Activated CD4-positive, alpha-beta T cell treated with anti-CD3 and anti-CD28 coated beads, Interleukin-2, amount 50 U/mL, for 48 hours (primary cell): ENCODE measurements around the gene LUC7L.
"Not testable (repeated sequence)": the region's sequence is repeated elsewhere in the genome, so short reads cannot be mapped to it uniquely, and the experiment has no call there.

Experiments
- DNase-seq, 2 experiments: peaks; one replicate each; pipeline ENCODE4 v3.0.0-alpha.2; 2020

LUC7L gene

DNA sequence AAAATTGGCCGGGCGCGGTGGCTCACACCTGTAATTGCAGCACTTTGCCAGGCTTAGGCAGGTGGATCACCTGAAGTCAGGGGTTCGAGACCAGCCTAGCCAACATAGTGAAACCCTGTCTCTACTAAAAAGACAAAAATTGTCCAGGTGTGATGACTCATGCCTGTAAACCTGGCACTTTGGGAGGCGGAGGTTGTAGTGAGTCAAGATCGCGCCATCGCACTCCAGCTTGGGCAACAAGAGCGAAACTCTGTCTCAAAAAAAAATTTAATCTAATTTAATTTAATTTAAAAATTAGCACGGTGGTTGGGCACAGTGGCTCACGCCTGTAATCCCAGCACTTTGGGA, 50.6 kb downstream of the LUC7L start:
- DNase-seq: no peak

DNA sequence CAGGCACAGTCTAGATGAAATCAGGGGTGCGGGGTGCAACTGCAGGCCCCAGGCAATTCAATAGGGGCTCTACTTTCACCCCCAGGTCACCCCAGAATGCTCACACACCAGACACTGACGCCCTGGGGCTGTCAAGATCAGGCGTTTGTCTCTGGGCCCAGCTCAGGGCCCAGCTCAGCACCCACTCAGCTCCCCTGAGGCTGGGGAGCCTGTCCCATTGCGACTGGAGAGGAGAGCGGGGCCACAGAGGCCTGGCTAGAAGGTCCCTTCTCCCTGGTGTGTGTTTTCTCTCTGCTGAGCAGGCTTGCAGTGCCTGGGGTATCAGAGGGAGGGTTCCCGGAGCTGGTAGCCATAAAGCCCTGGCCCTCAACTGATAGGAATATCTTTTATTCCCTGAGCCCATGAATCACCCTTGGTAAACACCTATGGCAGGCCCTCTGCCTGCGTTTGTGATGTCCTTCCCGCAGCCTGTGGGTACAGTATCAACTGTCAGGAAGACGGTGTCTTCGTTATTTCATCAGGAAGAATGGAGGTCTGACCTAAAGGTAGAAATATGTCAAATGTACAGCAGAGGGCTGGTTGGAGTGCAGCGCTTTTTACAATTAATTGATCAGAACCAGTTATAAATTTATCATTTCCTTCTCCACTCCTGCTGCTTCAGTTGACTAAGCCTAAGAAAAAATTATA, 51.1 kb downstream of the LUC7L start:
- DNase-seq: no peak

DNA sequence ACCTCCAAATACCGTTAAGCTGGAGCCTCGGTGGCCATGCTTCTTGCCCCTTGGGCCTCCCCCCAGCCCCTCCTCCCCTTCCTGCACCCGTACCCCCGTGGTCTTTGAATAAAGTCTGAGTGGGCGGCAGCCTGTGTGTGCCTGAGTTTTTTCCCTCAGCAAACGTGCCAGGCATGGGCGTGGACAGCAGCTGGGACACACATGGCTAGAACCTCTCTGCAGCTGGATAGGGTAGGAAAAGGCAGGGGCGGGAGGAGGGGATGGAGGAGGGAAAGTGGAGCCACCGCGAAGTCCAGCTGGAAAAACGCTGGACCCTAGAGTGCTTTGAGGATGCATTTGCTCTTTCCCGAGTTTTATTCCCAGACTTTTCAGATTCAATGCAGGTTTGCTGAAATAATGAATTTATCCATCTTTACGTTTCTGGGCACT, 51.8 kb downstream of the LUC7L start:
- no peak for DNase-seq

DNA sequence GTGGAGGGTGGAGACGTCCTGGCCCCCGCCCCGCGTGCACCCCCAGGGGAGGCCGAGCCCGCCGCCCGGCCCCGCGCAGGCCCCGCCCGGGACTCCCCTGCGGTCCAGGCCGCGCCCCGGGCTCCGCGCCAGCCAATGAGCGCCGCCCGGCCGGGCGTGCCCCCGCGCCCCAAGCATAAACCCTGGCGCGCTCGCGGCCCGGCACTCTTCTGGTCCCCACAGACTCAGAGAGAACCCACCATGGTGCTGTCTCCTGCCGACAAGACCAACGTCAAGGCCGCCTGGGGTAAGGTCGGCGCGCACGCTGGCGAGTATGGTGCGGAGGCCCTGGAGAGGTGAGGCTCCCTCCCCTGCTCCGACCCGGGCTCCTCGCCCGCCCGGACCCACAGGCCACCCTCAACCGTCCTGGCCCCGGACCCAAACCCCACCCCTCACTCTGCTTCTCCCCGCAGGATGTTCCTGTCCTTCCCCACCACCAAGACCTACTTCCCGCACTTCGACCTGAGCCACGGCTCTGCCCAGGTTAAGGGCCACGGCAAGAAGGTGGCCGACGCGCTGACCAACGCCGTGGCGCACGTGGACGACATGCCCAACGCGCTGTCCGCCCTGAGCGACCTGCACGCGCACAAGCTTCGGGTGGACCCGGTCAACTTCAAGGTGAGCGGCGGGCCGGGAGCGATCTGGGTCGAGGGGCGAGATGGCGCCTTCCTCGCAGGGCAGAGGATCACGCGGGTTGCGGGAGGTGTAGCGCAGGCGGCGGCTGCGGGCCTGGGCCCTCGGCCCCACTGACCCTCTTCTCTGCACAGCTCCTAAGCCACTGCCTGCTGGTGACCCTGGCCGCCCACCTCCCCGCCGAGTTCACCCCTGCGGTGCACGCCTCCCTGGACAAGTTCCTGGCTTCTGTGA, 52.5 kb downstream of the LUC7L start, which contains the start of gene HBA1:
HBA1 (plus strand) TSS at position 204 of the 906 bp plus-strand sequence; CDS start at position 241, 37 bp downstream.
- DNase-seq: not testable (repeated sequence)

DNA sequence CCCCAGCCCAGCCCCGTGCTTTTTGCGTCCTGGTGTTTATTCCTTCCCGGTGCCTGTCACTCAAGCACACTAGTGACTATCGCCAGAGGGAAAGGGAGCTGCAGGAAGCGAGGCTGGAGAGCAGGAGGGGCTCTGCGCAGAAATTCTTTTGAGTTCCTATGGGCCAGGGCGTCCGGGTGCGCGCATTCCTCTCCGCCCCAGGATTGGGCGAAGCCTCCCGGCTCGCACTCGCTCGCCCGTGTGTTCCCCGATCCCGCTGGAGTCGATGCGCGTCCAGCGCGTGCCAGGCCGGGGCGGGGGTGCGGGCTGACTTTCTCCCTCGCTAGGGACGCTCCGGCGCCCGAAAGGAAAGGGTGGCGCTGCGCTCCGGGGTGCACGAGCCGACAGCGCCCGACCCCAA, 53.2 kb downstream of the LUC7L start:
- not testable (repeated sequence) for DNase-seq

DNA sequence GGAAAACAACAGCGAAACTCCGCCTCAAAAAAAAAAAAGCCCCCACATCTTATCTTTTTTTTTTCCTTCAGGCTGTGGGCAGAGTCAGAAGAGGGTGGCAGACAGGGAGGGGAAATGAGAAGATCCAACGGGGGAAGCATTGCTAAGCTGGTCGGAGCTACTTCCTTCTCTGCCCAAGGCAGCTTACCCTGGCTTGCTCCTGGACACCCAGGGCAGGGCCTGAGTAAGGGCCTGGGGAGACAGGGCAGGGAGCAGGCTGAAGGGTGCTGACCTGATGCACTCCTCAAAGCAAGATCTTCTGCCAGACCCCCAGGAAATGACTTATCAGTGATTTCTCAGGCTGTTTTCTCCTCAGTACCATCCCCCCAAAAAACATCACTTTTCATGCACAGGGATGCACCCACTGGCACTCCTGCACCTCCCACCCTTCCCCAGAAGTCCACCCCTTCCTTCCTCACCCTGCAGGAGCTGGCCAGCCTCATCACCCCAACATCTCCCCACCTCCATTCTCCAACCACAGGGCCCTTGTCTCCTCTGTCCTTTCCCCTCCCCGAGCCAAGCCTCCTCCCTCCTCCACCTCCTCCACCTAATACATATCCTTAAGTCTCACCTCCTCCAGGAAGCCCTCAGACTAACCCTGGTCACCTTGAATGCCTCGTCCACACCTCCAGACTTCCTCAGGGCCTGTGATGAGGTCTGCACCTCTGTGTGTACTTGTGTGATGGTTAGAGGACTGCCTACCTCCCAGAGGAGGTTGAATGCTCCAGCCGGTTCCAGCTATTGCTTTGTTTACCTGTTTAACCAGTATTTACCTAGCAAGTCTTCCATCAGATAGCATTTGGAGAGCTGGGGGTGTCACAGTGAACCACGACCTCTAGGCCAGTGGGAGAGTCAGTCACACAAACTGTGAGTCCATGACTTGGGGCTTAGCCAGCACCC, 54.0 kb downstream of the LUC7L start:
- no peak for DNase-seq

DNA sequence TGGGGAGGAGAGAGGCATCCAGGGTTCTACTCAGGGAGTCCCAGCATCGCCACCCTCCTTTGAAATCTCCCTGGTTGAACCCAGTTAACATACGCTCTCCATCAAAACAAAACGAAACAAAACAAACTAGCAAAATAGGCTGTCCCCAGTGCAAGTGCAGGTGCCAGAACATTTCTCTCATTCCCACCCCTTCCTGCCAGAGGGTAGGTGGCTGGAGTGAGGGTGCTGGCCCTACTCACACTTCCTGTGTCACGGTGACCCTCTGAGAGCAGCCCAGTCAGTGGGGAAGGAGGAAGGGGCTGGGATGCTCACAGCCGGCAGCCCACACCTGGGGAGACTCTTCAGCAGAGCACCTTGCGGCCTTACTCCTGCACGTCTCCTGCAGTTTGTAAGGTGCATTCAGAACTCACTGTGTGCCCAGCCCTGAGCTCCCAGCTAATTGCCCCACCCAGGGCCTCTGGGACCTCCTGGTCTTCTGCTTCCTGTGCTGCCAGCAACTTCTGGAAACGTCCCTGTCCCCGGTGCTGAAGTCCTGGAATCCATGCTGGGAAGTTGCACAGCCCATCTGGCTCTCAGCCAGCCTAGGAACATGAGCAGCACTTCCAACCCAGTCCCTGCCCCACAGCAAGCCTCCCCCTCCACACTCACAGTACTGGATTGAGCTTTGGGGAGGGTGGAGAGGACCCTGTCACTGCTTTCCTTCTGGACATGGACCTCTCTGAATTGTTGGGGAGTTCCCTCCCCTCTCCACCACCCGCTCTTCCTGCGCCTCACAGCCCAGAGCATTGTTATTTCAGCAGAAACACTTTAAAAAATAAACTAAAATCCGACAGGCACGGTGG, 55.1 kb downstream of the LUC7L start:
- not testable (repeated sequence) for DNase-seq

DNA sequence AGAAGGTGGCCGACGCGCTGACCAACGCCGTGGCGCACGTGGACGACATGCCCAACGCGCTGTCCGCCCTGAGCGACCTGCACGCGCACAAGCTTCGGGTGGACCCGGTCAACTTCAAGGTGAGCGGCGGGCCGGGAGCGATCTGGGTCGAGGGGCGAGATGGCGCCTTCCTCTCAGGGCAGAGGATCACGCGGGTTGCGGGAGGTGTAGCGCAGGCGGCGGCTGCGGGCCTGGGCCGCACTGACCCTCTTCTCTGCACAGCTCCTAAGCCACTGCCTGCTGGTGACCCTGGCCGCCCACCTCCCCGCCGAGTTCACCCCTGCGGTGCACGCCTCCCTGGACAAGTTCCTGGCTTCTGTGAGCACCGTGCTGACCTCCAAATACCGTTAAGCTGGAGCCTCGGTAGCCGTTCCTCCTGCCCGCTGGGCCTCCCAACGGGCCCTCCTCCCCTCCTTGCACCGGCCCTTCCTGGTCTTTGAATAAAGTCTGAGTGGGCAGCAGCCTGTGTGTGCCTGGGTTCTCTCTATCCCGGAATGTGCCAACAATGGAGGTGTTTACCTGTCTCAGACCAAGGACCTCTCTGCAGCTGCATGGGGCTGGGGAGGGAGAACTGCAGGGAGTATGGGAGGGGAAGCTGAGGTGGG, 55.9 kb downstream of the LUC7L start:
- DNase-seq: not testable (repeated sequence)

DNA sequence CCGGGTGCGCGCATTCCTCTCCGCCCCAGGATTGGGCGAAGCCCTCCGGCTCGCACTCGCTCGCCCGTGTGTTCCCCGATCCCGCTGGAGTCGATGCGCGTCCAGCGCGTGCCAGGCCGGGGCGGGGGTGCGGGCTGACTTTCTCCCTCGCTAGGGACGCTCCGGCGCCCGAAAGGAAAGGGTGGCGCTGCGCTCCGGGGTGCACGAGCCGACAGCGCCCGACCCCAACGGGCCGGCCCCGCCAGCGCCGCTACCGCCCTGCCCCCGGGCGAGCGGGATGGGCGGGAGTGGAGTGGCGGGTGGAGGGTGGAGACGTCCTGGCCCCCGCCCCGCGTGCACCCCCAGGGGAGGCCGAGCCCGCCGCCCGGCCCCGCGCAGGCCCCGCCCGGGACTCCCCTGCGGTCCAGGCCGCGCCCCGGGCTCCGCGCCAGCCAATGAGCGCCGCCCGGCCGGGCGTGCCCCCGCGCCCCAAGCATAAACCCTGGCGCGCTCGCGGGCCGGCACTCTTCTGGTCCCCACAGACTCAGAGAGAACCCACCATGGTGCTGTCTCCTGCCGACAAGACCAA, 56.8 kb downstream of the LUC7L start, which contains the start of gene HBA2:
HBA2 (plus strand) TSS at position 503 of the 568 bp plus-strand sequence; CDS start at position 540, 37 bp downstream.
- not testable (repeated sequence) for DNase-seq

DNA sequence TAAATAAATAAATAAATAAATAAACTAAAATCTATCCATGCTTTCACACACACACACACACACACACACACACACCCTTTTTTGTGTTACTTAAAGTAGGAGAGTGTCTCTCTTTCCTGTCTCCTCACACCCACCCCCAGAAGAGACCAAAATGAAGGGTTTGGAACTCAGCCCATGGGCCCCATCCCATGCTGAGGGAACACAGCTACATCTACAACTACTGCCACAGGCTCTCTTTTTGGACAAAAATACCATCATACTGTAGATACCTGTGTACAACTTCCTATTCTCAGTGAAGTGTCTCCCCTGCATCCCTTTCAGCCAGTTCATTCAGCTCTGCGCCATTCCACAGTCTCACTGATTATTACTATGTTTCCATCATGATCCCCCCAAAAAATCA, 58.5 kb downstream of the LUC7L start:
- no peak for DNase-seq

DNA sequence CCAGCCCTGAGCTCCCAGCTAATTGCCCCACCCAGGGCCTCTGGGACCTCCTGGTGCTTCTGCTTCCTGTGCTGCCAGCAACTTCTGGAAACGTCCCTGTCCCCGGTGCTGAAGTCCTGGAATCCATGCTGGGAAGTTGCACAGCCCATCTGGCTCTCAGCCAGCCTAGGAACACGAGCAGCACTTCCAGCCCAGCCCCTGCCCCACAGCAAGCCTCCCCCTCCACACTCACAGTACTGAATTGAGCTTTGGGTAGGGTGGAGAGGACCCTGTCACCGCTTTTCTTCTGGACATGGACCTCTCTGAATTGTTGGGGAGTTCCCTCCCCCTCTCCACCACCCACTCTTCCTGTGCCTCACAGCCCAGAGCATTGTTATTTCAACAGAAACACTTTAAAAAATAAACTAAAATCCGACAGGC, 59.2 kb downstream of the LUC7L start:
- not testable (repeated sequence) for DNase-seq

DNA sequence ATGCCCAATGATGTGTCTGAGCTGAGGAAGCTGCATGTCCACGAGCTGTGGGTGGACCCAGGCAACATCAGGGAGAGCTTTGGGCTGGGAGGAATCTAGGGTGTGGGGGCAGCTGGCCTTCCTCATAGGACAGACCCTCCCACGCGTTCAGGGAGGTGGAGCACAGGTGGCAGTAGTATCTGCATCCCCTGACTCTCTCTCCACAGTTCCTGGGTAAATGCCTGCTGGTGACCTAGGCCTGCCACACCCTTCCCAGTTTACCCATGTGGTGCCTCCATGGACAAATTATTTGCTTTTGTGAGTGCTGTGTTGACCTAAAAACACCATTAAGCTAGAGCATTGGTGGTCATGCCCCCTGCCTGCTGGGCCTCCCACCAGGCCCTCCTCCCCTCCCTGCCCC, 60.2 kb downstream of the LUC7L start:
- DNase-seq: no peak

DNA sequence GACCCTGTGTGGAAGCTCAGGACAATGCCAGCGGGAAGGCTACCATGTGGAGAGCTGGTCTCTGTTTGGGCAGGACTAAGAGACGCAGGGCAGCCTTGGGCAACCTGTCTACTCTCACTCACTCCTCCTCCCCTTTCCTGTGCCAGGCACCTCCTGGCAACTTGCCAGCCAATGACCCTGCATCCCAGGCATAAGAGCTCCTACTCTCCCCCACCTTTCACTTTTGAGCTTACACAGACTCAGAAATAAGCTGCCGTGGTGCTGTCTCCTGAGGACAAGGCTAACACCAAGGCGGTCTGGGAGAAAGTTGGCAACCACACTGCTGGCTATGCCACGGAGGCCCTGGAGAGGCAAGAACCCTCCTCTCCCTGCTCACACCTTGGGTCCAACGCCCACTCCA, 60.8 kb downstream of the LUC7L start:
- no peak for DNase-seq

DNA sequence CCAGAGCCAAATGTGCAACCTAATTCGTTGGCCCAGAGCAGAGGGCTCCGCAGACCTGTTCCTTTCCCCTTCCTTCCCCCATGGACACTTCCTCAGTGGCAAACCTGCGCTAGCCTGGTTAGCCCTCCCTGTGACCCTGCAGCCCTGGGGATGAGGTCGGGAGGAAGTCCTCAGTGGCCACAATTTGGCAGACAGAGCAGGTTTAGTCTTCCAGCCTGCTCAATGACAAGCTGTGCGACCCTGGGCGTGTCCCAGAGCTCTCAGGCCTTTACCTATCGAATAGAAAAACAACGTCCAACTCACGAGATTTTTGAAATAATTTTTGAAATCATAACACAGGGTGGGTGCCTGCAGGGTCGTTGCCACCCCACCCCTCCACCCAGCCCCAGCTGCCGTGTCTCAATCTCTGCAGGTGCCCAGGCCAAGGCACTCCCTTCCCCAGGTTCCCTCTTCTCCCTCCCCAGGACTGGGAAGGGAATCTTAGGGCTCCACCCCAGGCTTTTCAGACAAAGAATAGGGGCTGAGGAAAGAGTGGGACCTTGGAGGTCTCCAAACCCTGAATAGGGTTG, 62.0 kb downstream of the LUC7L start:
- DNase-seq: no peak

DNA sequence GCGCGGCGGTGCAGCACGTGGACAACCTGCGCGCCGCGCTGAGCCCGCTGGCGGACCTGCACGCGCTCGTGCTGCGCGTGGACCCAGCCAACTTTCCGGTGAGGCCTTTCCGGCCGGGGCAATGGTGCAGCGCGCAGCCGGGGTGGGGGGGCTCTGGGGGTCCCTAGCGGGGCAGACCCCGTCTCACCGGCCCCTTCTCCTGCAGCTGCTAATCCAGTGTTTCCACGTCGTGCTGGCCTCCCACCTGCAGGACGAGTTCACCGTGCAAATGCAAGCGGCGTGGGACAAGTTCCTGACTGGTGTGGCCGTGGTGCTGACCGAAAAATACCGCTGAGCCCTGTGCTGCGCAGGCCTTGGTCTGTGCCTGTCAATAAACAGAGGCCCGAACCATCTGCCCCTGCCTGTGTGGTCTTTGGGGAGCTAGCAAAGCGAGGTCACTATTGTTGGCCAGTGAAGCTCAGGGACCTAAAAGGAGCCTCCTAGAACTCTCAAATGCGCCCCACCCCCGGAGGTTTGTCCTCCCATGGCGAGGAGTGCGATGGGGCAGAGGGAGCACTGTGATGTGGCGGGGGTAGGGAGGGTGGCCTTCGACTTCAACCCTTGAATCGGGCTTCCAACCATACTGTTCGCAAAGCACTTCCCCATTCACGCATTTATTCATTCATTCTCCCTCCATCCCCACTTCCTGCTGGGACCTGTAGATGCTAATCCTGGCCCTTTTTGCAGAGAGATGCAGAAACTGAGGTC, 62.7 kb downstream of the LUC7L start:
- no peak for DNase-seq

DNA sequence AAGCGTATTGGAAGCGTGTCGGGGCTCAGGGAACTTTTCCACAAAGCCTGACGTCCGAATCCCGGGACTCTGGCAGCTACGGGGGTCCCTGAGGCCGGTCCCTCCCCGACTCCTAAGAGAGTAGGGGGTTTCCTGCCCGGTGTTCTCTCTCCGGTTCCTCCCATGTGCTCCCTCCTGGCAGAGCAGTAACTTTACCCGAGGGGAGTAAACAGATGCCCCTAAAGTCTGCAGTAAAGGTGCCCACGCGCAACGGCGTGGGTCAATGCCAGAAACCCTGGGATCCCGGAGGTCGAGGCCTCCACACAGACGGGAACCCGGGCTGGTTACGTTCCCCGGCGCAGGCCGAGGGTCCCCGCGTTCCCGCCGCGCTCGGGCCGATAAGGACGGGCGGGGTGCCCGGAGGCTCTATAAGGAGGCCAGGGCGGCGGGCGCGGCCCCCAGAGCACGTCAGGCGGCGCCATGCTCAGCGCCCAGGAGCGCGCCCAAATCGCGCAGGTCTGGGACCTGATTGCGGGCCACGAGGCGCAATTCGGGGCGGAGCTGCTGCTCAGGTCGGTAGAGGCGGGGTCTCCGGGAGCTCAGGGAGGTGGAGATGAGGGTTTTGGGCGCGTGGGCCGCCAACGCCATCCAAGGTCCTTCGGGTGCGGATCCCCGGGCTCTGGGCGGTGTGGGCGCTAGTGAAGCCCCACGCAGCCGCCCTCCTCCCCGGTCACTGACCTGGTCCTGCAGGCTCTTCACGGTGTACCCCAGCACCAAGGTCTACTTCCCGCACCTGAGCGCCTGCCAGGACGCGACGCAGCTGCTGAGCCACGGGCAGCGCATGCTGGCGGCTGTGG, 63.5 kb downstream of the LUC7L start, which contains the start of gene HBM:
HBM (plus strand) TSS at position 440 of the 836 bp plus-strand sequence; CDS start at position 460, 20 bp downstream.
- no peak for DNase-seq

DNA sequence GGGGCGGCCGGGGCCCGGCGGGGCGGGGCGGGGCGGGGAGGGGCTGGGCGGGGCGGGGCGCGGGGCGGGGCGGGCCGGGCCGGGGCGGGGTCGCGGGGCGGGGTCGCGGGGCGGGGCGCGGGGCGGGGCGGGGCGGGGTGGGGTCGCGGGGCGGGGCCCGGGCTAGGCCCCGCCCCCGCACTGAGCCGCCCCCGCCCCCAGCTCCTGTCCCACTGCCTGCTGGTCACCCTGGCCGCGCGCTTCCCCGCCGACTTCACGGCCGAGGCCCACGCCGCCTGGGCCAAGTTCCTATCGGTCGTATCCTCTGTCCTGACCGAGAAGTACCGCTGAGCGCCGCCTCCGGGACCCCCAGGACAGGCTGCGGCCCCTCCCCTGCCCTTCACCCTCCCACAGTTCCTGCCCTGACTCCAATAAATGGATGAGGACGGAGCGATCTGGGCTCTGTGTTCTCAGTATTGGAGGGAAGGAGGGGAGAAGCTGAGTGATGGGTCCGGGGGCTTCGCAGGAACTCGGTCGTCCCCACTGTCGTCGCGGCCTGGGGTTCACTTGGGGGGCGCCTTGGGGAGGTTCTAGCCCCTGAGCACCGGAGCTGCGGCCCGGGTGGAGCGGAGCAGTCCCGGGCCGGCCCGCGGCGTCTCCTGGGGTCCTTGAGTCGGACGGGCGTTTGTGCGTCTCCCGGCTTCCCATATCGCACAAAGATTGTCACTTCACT, 64.3 kb downstream of the LUC7L start:
- DNase-seq: no peak
